Ascending aorta (tissue), 2 donors: ENCODE data around the gene ETFDH. TPM values are rescaled to one million over a fixed set of nuclear protein-coding genes. Genes with fewer than 3 reads are reported as not detected.

Experiments
- DNase-seq, 2 donors: peaks; one replicate each; pipeline ENCODE4 v3.0.0-alpha.2; 2019; ENCODE audit warnings: low spot score in 2 of 2
- H3K27ac ChIP-seq, 2 donors: fragments of 200-600 bp; sonication (generic); one replicate each; pipeline ENCODE4 v1.5.1; 2016 to 2017; ENCODE audit warnings: mild to moderate bottlenecking in 1 of 2
- H3K27me3 ChIP-seq: fragments of 200-600 bp; sonication (generic); one replicate; pipeline ENCODE4 v1.5.1; 2017
- H3K36me3 ChIP-seq, 2 donors: fragments of 200-600 bp; sonication (generic); one replicate each; pipeline ENCODE4 v1.5.1; 2016
- H3K4me1 ChIP-seq, 2 donors: fragments of 200-600 bp; sonication (generic); one replicate each; pipeline ENCODE4 v1.5.1; 2016 to 2017; ENCODE audit warnings: mild to moderate bottlenecking in 1 of 2
- H3K4me3 ChIP-seq, 2 donors: fragments of 200-600 bp; sonication (generic); one replicate each; pipeline ENCODE4 v1.5.1; 2016 to 2017; ENCODE audit warnings: mild to moderate bottlenecking in 1 of 2
- H3K9me3 ChIP-seq, 2 donors: fragments of 200-600 bp; sonication (generic); one replicate each; pipeline ENCODE4 v1.5.1; 2016
- CTCF ChIP-seq, 3 experiments: fragments of 200-600 bp in 2 of 3; fragments of 450-650 bp in 1 of 3; sonication (generic) in 2 of 3; IDR thresholded peaks; one replicate each; pipeline ENCODE4 v1.5.1; 2016 to 2019; ENCODE audit warnings: antibody characterized with exemption in 3 of 3, mild to moderate bottlenecking in 1 of 3, moderate library complexity in 1 of 3
- intact Hi-C: fragments of 100-400 bp; cut with DNase I; formaldehyde crosslinking; loops from one replicate; pipeline ENCODE4 v1.15.1; 2023
- total RNA-seq: library from RNA; depleted of rRNA; stranded (reverse); fragments of >200 nt; gene quantifications from one replicate; pipeline ENCODE4 v1.1.0, GENCODE V29; 2016

Gene ETFDH
- total RNA-seq, 1 donor from 2014 or later, result 1.4 TPM

DNA sequence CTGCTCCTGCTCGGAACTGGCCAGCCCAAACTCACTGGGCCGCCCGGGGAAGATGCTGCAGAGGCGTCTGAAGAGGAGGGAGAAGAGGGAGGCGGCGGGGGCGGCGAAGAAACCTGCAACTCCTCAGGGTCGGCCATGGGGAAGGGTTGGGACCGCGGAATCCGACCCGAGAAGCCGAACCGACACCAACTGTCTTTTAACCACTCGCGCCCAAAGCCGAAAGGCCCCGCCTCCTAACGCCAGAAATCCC lies 506 bp upstream of the ETFDH start, which contains the start of gene C4orf46:
TSS of gene C4orf46 (minus strand) at position 223 of the 250 bp plus-strand sequence. CDS start at position 137, 86 bp downstream.
- no peaks in the 10 kb centered on the region for H3K27me3 ChIP-seq
- peak within 1 kb of the TSS; percentile 96 to 98 for H3K27ac ChIP-seq
- no peaks in the 10 kb centered on the region for H3K36me3 ChIP-seq
- peak within 1 kb of the TSS; percentile 69 to 87 for H3K4me3 ChIP-seq
- H3K4me1 ChIP-seq, result peaks cover 0 to 12% of the 10 kb centered on the region in 2 donors
- TF ChIP-seq CTCF (IDR thresholded peaks at IDR 0.05), result no peak
- intact Hi-C loops, result loop anchor here (2.0 to 5.0 kb wide), 7 partner anchors 47 to 1449 kb away; partner anchors contain the start of genes GASK1B, GRIA2, PPID and RAPGEF2
- DNase-seq, result no peak
- H3K9me3 ChIP-seq, result no peaks in the 10 kb centered on the region

GRCh38 chr4:158673633-158674032 lies 1.5 kb downstream of the ETFDH start:
- no peaks in the 10 kb centered on the region for H3K36me3 ChIP-seq
- H3K27me3 ChIP-seq, result no peaks in the 10 kb centered on the region
- TF ChIP-seq CTCF (IDR thresholded peaks at IDR 0.05), result no peak
- H3K27ac ChIP-seq, result no peak overlapping the region
- intact Hi-C loops, result loop anchor here (2.0 to 5.0 kb wide), 7 partner anchors 49 to 1451 kb away; partner anchors contain the start of genes FNIP2, GASK1B, GRIA2 and PPID
- H3K4me1 ChIP-seq, result peaks cover 0 to 12% of the 10 kb centered on the region in 2 donors
- no peak overlapping the region for H3K4me3 ChIP-seq
- H3K9me3 ChIP-seq, result no peaks in the 10 kb centered on the region
- DNase-seq, result no peak

GRCh38 chr4:158676076-158676475 lies 4.0 kb downstream of the ETFDH start:
- H3K36me3 ChIP-seq, result no peaks in the 10 kb centered on the region
- no peak for DNase-seq
- intact Hi-C loops, result no loop called here
- TF ChIP-seq CTCF (IDR thresholded peaks at IDR 0.05), result no peak
- H3K4me1 ChIP-seq, result peaks cover 0 to 7% of the 10 kb centered on the region in 2 donors
- H3K27me3 ChIP-seq, result no peaks in the 10 kb centered on the region
- H3K9me3 ChIP-seq, result no peaks in the 10 kb centered on the region
- H3K27ac ChIP-seq, result no peak overlapping the region
- no peak overlapping the region for H3K4me3 ChIP-seq

DNA sequence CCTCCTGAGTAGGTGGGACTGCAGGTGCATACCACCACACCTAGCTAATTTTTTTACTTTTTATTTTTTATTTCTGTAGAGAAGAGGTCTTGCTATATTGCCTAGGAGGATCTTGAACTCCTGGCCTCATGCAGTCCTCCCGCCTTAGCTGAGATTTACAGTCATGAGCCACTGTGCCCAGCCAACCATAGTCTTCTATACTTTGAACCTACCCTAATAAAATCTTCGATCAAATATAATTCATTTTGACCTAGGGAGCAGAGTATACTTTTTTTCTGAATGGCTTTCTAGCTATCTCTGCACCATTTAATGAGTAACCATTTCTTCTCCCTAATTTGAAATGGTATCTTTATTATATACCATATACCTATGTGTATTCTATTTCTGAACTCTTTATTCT lies 6.7 kb downstream of the ETFDH start:
- H3K27me3 ChIP-seq, result no peaks in the 10 kb centered on the region
- H3K36me3 ChIP-seq, result peaks cover 13 to 15% of the 10 kb centered on the region in 2 donors
- DNase-seq, result no peak
- TF ChIP-seq CTCF (IDR thresholded peaks at IDR 0.05), result no peak
- no peaks in the 10 kb centered on the region for H3K9me3 ChIP-seq
- intact Hi-C loops, result no loop called here
- H3K4me1 ChIP-seq, result no peaks in the 10 kb centered on the region
- no peak overlapping the region for H3K4me3 ChIP-seq
- H3K27ac ChIP-seq, result no peak overlapping the region

GRCh38 chr4:158681629-158682028 lies 9.5 kb downstream of the ETFDH start:
- Histone ChIP-seq H3K4me1 (no peaks in the 10 kb centered on the region), H3K4me3 (no peak overlapping the region), H3K27me3 (no peaks in the 10 kb centered on the region), H3K36me3 (peaks cover 23 to 33% of the 10 kb centered on the region in 2 donors), H3K9me3 (no peaks in the 10 kb centered on the region), H3K27ac (no peak overlapping the region)
- TF ChIP-seq CTCF (IDR thresholded peaks at IDR 0.05), result no peak
- DNase-seq, result no peak
- intact Hi-C loops, result no loop called here

DNA sequence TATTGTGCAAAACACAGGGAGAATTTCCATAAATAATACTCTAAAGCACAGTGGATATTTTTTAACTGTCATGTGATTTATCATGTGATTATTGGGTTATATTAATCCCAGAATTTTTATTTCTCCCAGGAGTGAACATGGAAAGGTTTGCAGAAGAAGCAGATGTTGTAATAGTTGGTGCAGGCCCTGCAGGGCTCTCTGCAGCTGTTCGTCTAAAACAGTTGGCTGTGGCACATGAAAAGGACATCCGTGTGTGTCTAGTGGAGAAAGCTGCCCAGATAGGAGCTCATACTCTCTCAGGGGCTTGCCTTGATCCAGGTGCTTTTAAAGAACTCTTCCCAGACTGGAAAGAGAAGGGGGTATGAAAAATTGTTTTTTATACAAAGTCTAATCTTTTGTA lies 10.0 kb downstream of the ETFDH start:
- peaks cover 27 to 33% of the 10 kb centered on the region in 2 donors for H3K36me3 ChIP-seq
- DNase-seq, result no peak
- intact Hi-C loops, result no loop called here
- H3K27me3 ChIP-seq, result no peaks in the 10 kb centered on the region
- no peaks in the 10 kb centered on the region for H3K9me3 ChIP-seq
- H3K4me3 ChIP-seq, result no peak overlapping the region
- TF ChIP-seq CTCF (IDR thresholded peaks at IDR 0.05), result no peak
- no peaks in the 10 kb centered on the region for H3K4me1 ChIP-seq
- no peak overlapping the region for H3K27ac ChIP-seq
